GM12878 (cell line): ENCODE data around the gene ZNF547. TPM values are rescaled to one million over a fixed set of nuclear protein-coding genes. Genes with fewer than 3 reads are reported as not detected.

Experiments
- BCL11A ChIP-seq: IDR thresholded peaks from 2 replicates; pipeline ENCODE4 v1.6.1; 2011; ENCODE audit warnings: low read depth, low read length
- BHLHE40 ChIP-seq, 2 experiments: fragments of 450-650 bp in 1 of 2; IDR thresholded peaks; 2 replicates each; pipeline ENCODE4 v1.6.1; 2011 to 2017; ENCODE audit warnings: low read depth in 2 of 2, borderline replicate concordance in 1 of 2, improper control_type of control experiment in 1 of 2, low read length in 1 of 2, mild to moderate bottlenecking in 1 of 2
- BMI1 ChIP-seq: fragments of 450-650 bp; IDR thresholded peaks from 2 replicates; pipeline ENCODE4 v1.6.1; 2016; ENCODE audit warnings: mild to moderate bottlenecking, moderate library complexity, borderline replicate concordance
- CBFB ChIP-seq: IDR thresholded peaks from 2 replicates; pipeline ENCODE4 v1.6.1; 2016; ENCODE audit warnings: antibody characterized with exemption, low read depth
- E2F8 ChIP-seq: fragments of 450-650 bp; IDR thresholded peaks from 2 replicates; pipeline ENCODE4 v1.6.1; 2018; ENCODE audit warnings: mild to moderate bottlenecking, low read depth, moderate library complexity; ENCODE audit not compliant: partially characterized antibody
- ESRRA ChIP-seq: IDR thresholded peaks from 2 replicates; pipeline ENCODE4 v1.6.1; 2012; ENCODE audit warnings: mild to moderate bottlenecking, low read length, improper control_type of control experiment
- ETV6 ChIP-seq, 2 experiments: fragments of 450-650 bp in 1 of 2; IDR thresholded peaks in 1 of 2; conservative IDR thresholded peaks in 1 of 2; 2 replicates each; pipeline ENCODE4 v1.6.1; 2014; ENCODE audit warnings: antibody characterized with exemption in 1 of 2, borderline replicate concordance in 1 of 2, low read depth in 1 of 2, mild to moderate bottlenecking in 1 of 2, moderate library complexity in 1 of 2
- IRF4 ChIP-seq: IDR thresholded peaks from 2 replicates; pipeline ENCODE4 v1.6.1; 2011; ENCODE audit warnings: low read depth, low read length
- JUND ChIP-seq: IDR thresholded peaks from 2 replicates; pipeline ENCODE4 v1.6.1; 2012; ENCODE audit warnings: low read depth, mild to moderate bottlenecking, low read length, improper control_type of control experiment, moderate library complexity
- NKRF ChIP-seq: fragments of 450-650 bp; conservative IDR thresholded peaks from 2 replicates; pipeline ENCODE4 v1.6.1; 2017; ENCODE audit warnings: mild to moderate bottlenecking, moderate library complexity
- NR2C2 ChIP-seq: IDR thresholded peaks from 2 replicates; pipeline ENCODE4 v1.6.1; 2011; ENCODE audit warnings: borderline replicate concordance, low read depth; ENCODE audit not compliant: control insufficient read depth, insufficient read length
- PAX5 ChIP-seq: IDR thresholded peaks from 2 replicates; pipeline ENCODE4 v1.6.1; 2011; ENCODE audit warnings: low read depth, low read length, borderline replicate concordance
- POLR2A ChIP-seq: IDR thresholded peaks from 2 replicates; pipeline ENCODE4 v1.6.1; 2011; ENCODE audit warnings: low read depth, mild to moderate bottlenecking, low read length
- POLR2AphosphoS5 ChIP-seq: IDR thresholded peaks from 2 replicates; pipeline ENCODE4 v1.6.1; 2011; ENCODE audit warnings: mild to moderate bottlenecking, low read length, inconsistent platforms
- RUNX3 ChIP-seq: IDR thresholded peaks from 2 replicates; pipeline ENCODE4 v1.6.1; 2012; ENCODE audit warnings: low read length, inconsistent platforms
- SIN3A ChIP-seq: IDR thresholded peaks from 2 replicates; pipeline ENCODE4 v1.6.1; 2012; ENCODE audit warnings: low read depth, low read length, improper control_type of control experiment
- SIX5 ChIP-seq: IDR thresholded peaks from 2 replicates; pipeline ENCODE4 v1.6.1; 2011; ENCODE audit warnings: mild to moderate bottlenecking, low read depth, low read length, moderate library complexity; ENCODE audit not compliant: severe bottlenecking
- SP1 ChIP-seq: IDR thresholded peaks from one replicate; pipeline ENCODE4 v1.6.1; 2011; ENCODE audit warnings: low read depth, low read length
- STAT1 ChIP-seq: fragments of 450-650 bp; conservative IDR thresholded peaks from 2 replicates; pipeline ENCODE4 v1.6.1; 2014; ENCODE audit warnings: antibody characterized with exemption, mild to moderate bottlenecking
- STAT3 ChIP-seq: IDR thresholded peaks from 2 replicates; pipeline ENCODE4 v1.6.1; 2011; ENCODE audit warnings: low read depth, low read length, improper control_type of control experiment
- ZBTB40 ChIP-seq: fragments of 450-650 bp; IDR thresholded peaks from 2 replicates; pipeline ENCODE4 v1.6.1; 2016; ENCODE audit warnings: mild to moderate bottlenecking, moderate library complexity, borderline replicate concordance
- ZNF207 ChIP-seq: fragments of 450-650 bp; IDR thresholded peaks from 2 replicates; pipeline ENCODE4 v1.6.1; 2014; ENCODE audit warnings: antibody characterized with exemption, mild to moderate bottlenecking, borderline replicate concordance
- ZSCAN29 ChIP-seq: fragments of 450-650 bp; IDR thresholded peaks from 2 replicates; pipeline ENCODE4 v1.6.1; 2017; ENCODE audit warnings: mild to moderate bottlenecking, moderate library complexity
- polyA plus RNA-seq, 11 experiments: library from polyadenylated mRNA; depleted of rRNA in 4 of 11; unstranded in 6 of 11; stranded (reverse) in 5 of 11; fragments of >200 nt; fragmentation: Nextera tagmentation in 4 of 11; fragmentation: Illumina TruSeq in 1 of 11; extraction: Ambion mirVana in 4 of 11; extraction: Trizol in 1 of 11; gene quantifications; 1 replicate in 1 of 11; 2 replicates in 10 of 11; pipeline versions ENCODE4 v1.2.1 to v1.2.3, GENCODE V29; 2011 to 2016; ENCODE audit warnings: inconsistent platforms in 2 of 11, missing spikeins in 2 of 11, low read depth in 1 of 11
- total RNA-seq, 4 experiments: library from RNA; depleted of rRNA in 3 of 4; stranded (reverse); fragments of >200 nt in 3 of 4; fragmentation: Illumina TruSeq in 1 of 4; extraction: Trizol in 1 of 4; gene quantifications; 2 replicates each; pipeline versions ENCODE4 v1.2.1 to v1.2.3, GENCODE V29; 2013 to 2021

The ZNF547 gene
- total and polyA plus RNA-seq, 10 of the 15 experiments (the other 5 are each of a cell fraction or from before 2014, with no cell fraction given) = 2.3 to 6.0 (median 3.3) TPM

- peak; percentile 33; the same call in 1 of the 2 replicates for TF ChIP-seq IRF4
- TF ChIP-seq RUNX3 = peak; percentile 76
- TF ChIP-seq SIX5 = peak; percentile 79
- peak; percentile 86 for TF ChIP-seq E2F8
- TF ChIP-seq POLR2AphosphoS5 = peak; percentile 79
- TF ChIP-seq ETV6 (conservative IDR thresholded peaks at IDR 0.05 in 1 of 2, IDR thresholded peaks at IDR 0.05 in 1 of 2; ENCODE audit: borderline replicate concordance in 1 of 2, low read depth in 1 of 2) = no peak
- TF ChIP-seq STAT3 = no peak
- TF ChIP-seq BCL11A = no peak
- peak; percentile 95 for TF ChIP-seq POLR2A
- 0 out of 2 replicates have a peak, but pooled peaks have one; percentile 68 for TF ChIP-seq STAT1
- TF ChIP-seq SP1 = peak; percentile 88
- TF ChIP-seq JUND = peak; percentile 92
- peak; percentile 74; the same call in 1 of the 2 replicates for TF ChIP-seq PAX5
- TF ChIP-seq BMI1 = no peak
- TF ChIP-seq ZBTB40 = peak; percentile 96
- TF ChIP-seq CBFB = peak; percentile 75; the same call in 1 of the 2 replicates
- peak; percentile 59 to 83 for TF ChIP-seq BHLHE40 (IDR thresholded peaks at IDR 0.05; ENCODE audit: borderline replicate concordance in 1 of 2, low read depth in 2 of 2, low read length in 1 of 2)
- TF ChIP-seq ZNF207 = no peak; the same call in 1 of the 2 replicates
- TF ChIP-seq SIN3A = peak; percentile 77; the same call in 1 of the 2 replicates
- no peak for TF ChIP-seq NR2C2
- TF ChIP-seq NKRF = no peak
- TF ChIP-seq ESRRA = peak; percentile 67; the same call in 1 of the 2 replicates
- TF ChIP-seq ZSCAN29 = no peak
Observed at GRCh38 chr19:57362997-57363687, at the start of gene ZNF547, which contains the start of gene TRAPPC2B (continued).
